ENCODE results near the gene SOX9.

DNA sequence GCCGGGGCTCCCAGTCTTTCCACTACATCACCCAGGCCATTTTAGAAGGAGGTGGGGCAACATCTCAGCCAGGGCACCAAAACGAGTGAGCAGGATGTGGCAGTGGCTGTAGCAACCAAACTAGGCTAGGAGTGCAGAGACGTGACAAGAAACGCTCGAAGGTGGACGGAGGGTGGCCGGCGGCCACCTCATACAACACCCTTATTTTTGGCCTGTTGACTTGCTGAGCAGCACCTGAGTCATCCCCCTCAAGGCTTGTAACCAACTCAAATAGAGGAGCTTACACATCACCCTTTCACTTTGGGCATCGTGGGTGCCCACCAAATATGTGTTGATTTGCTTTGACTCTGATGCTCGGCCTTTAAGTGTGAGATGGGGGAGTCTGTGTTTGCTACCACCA lies 23.7 kb upstream of the SOX9 start:
- TF ChIP-seq POLR2A (IDR thresholded peaks at IDR 0.05) (no peak), POLR2AphosphoS5 (IDR thresholded peaks at IDR 0.05) (no peak), CTCF (IDR thresholded peaks at IDR 0.05) (no peak)
